Activated naive CD4-positive, alpha-beta T cell treated with Interleukin-2 at 50 U/mL for 16 hours (primary cell): ENCODE data around the gene DAPK3.
"Not testable (repeated sequence)": the region's sequence is repeated elsewhere in the genome, so short reads cannot be mapped to it uniquely, and the experiment has no call there.

Experiments
- DNase-seq: peaks from one replicate; pipeline ENCODE4 v3.0.0-alpha.2; 2020

Gene DAPK3

GRCh38 chr19:3970808-3971598 lies at the start of gene DAPK3:
TSS of gene DAPK3 (minus strand) at chr19:3971099. CDS start at chr19:3969735, 1,364 bp downstream.
- peak; percentile 94 for DNase-seq

- DNase-seq, result no peak
These were observed 48.7 kb upstream of the DAPK3 start for GRCh38 chr19:4019578-4019977.

- no peak for DNase-seq
These were observed 48.0 kb upstream of the DAPK3 start for GRCh38 chr19:4018775-4019504.

- DNase-seq, result no peak
These were observed 47.3 kb upstream of the DAPK3 start for GRCh38 chr19:4018140-4018613.

GRCh38 chr19:4016903-4017638 lies 46.2 kb upstream of the DAPK3 start:
- no peak for DNase-seq

- DNase-seq, result no peak
These were observed 45.6 kb upstream of the DAPK3 start for GRCh38 chr19:4016486-4016885.

GRCh38 chr19:4015705-4016402 lies 45.0 kb upstream of the DAPK3 start:
- DNase-seq, result no peak

GRCh38 chr19:4014541-4015491 lies 43.9 kb upstream of the DAPK3 start:
- DNase-seq, result peak; percentile 33

- no peak for DNase-seq
These were observed 43.1 kb upstream of the DAPK3 start for GRCh38 chr19:4013886-4014540.

- DNase-seq, result no peak
These were observed 42.2 kb upstream of the DAPK3 start for GRCh38 chr19:4012975-4013634.

GRCh38 chr19:4012092-4012974 lies 41.4 kb upstream of the DAPK3 start:
- no peak for DNase-seq

GRCh38 chr19:4011430-4011829 lies 40.5 kb upstream of the DAPK3 start:
- DNase-seq, result not testable (repeated sequence)

GRCh38 chr19:4010808-4011110 lies 39.9 kb upstream of the DAPK3 start:
- no peak for DNase-seq

GRCh38 chr19:4009990-4010807 lies 39.3 kb upstream of the DAPK3 start:
- DNase-seq, result no peak

- DNase-seq, result peak; percentile 24
These were observed 37.1 kb upstream of the DAPK3 start for GRCh38 chr19:4007836-4008539.

GRCh38 chr19:4007021-4007835 lies 36.3 kb upstream of the DAPK3 start, which contains the start of gene PIAS4:
TSS of gene PIAS4 (plus strand) at chr19:4007736. CDS start at chr19:4007761, 25 bp downstream.
- peak; percentile 94 for DNase-seq

- DNase-seq, result not testable (repeated sequence)
These were observed 34.5 kb upstream of the DAPK3 start for GRCh38 chr19:4005436-4005835.
